Measurements from ENCODE around the gene FKBP15.
"Not testable (repeated sequence)": the region's sequence is repeated elsewhere in the genome, so short reads cannot be mapped to it uniquely, and the experiment has no call there.

Gene FKBP15

GRCh38 chr9:113143432-113144227 lies 77.4 kb downstream of the FKBP15 start:
- DNase-seq (ENCODE audit: low read depth), result no peak

GRCh38 chr9:113140896-113141295 lies 80.2 kb downstream of the FKBP15 start:
- DNase-seq (ENCODE audit: low read depth); H3K4me3 ChIP-seq (ENCODE audit: low read depth, low read length): not testable (repeated sequence)

More at GRCh38 chr9:113143432-113144227, 77.4 kb downstream of the FKBP15 start:
- H3K4me3 ChIP-seq (ENCODE audit: low read depth, low read length), result no peak overlapping the region
- TF ChIP-seq CTCF (conservative IDR thresholded peaks at IDR 0.05; ENCODE audit: low read depth, low read length), result no peak

DNA sequence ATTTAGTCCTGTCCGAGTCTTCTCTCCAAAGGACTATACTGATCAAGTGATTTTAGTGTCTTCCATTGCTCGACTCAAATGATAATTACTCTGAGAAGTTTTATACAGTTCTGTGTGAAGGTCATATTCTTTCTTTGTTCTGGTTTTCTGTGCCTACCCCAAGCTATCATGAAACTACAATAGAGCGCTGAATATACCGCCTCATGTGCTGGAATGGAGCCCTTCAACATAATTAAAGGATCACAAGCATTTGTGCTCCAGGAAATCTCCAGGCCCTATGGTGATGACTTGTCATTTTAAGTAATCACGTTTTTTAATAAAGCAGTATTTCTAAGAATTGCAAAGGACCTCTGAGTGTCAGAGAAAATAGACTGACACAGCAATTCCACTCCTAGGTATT lies 81.1 kb downstream of the FKBP15 start:
- no peak for DNase-seq (ENCODE audit: low read depth)
- H3K4me3 ChIP-seq (ENCODE audit: low read depth, low read length), result no peak overlapping the region
- TF ChIP-seq CTCF (conservative IDR thresholded peaks at IDR 0.05; ENCODE audit: low read depth, low read length), result no peak

DNA sequence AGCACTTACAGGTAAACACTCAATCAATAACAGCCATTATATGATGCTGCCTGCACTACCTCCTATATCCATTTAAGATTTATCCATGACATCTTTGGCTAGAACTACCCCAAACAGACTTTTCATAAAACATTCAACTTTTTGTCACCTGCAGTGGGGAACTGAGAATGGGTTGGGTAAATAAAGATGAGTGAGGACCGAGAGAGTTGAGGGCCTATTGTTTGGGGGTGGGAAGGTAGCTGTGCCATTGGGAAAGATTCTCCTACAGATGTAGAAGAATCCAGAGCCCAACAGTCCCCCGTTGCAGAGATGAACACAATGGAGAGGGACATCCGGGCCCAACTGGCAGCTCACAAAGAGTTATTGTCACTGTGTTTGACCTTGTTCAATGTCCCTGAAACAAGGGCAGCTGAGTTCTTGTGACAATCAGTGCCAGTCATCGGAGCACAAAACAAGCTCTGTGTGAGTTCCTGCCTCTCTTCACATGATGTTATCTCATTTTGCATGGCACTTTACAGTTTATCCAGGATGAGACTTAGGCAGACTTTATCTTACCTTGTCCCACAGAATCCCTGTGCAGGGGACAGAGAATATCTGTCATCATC lies 81.8 kb downstream of the FKBP15 start:
- no peak overlapping the region for H3K4me3 ChIP-seq (ENCODE audit: low read depth, low read length)
- no peak for DNase-seq (ENCODE audit: low read depth)
- no peak for TF ChIP-seq CTCF (conservative IDR thresholded peaks at IDR 0.05; ENCODE audit: low read depth, low read length)

GRCh38 chr9:113138760-113139159 lies 82.3 kb downstream of the FKBP15 start:
- no peak for DNase-seq (ENCODE audit: low read depth)
- no peak overlapping the region for H3K4me3 ChIP-seq (ENCODE audit: low read depth, low read length)
- no peak for TF ChIP-seq CTCF (conservative IDR thresholded peaks at IDR 0.05; ENCODE audit: low read depth, low read length)

DNA sequence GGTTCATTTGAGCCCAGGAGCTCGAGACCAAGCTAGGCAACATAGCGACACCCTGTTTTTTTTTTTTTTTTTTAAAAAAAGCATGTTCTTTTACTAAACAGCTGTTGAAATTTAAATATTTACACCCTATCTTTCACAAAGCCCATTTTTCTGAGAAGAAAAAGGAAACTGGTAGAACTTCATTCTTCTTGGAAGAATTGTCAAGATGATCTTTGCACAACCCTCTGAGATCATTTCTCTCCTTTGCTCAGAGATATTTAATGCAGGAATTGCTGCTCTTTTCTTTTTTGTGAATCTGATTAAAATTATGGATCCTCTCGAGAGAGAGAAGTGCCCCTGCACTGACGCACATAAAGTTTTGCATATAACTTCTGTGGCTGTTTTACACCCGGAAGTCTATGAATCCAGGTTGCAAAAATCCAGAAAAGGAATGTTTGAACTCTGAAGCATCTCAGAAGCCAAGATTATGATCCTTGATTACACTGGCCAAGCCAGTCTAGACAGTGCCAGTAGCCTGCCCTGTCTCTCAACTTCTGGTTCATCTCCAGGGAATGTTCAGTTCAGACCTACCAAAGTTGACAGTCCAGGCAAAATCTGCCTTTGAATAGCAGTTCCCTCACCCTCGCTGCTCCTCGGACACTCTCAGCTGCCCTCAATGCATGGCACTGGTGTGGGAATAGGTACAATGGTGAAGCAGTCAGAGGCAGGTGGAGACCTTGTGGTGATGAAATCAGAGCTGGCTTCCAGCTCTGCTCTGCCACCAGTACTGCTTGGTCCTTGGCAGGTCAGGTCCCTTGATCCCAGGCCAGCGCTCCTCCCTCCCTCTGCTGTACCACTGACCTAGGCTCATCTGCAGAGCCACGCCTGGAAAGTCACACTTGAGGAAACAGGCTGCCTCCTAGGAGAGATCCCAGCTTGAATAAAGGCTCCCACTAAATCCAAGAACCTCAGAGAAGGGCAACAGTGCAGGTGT lies 83.6 kb downstream of the FKBP15 start:
- no peak for TF ChIP-seq CTCF (conservative IDR thresholded peaks at IDR 0.05; ENCODE audit: low read depth, low read length)
- no peak overlapping the region for H3K4me3 ChIP-seq (ENCODE audit: low read depth, low read length)
- no peak for DNase-seq (ENCODE audit: low read depth)

DNA sequence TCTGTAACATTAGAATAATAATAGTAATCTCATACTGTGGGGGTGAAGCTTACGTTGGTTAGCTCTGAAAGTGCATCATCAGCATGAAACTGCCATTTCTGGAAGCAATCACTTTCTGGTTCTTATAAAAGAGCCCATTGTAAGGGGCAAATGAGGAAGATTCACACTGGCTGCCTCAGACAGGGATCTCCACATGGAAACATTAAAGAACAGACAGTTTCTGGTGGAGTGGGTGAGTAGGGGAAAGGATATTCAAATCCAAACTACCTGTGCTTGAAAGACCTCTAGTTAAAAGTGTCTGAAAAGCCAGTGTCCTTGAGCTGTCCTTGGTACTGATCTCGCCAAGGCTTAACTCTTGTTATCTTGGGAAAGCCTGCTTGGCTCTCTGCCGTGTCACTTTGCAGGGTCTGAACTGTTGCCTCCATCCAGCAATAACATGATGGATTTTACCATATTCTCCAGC lies 89.4 kb downstream of the FKBP15 start:
- H3K4me3 ChIP-seq (ENCODE audit: low read depth, low read length), result no peak overlapping the region
- DNase-seq (ENCODE audit: low read depth), result peak; percentile 51
- no peak for TF ChIP-seq CTCF (conservative IDR thresholded peaks at IDR 0.05; ENCODE audit: low read depth, low read length)
